Colonic mucosa (tissue), 4 donors: Measurements from ENCODE around the gene WDFY4. TPM values are rescaled to one million over a fixed set of nuclear protein-coding genes. Genes with fewer than 3 reads are reported as not detected.

Experiments
- DNase-seq: peaks from one replicate; pipeline ENCODE4 v3.0.0-alpha.2; 2020
- H3K27ac ChIP-seq: fragments of 200-600 bp; one replicate; pipeline ENCODE4 v1.8.0; 2021
- H3K27me3 ChIP-seq: fragments of 200-600 bp; one replicate; pipeline ENCODE4 v1.8.0; 2021
- H3K36me3 ChIP-seq: fragments of 200-600 bp; one replicate; pipeline ENCODE4 v1.8.0; 2021
- H3K4me1 ChIP-seq: fragments of 200-600 bp; one replicate; pipeline ENCODE4 v1.8.0; 2021; ENCODE audit warnings: mild to moderate bottlenecking
- H3K4me3 ChIP-seq: fragments of 200-600 bp; one replicate; pipeline ENCODE4 v1.8.0; 2021
- H3K9ac ChIP-seq, 2 donors: one replicate each; pipeline ENCODE4 v1.7.0; 2013; ENCODE audit warnings: control low read depth in 2 of 2, low read depth in 2 of 2, low read length in 2 of 2
- H3K9me3 ChIP-seq: fragments of 200-600 bp; one replicate; pipeline ENCODE4 v1.8.0; 2021
- CTCF ChIP-seq: fragments of 200-600 bp; IDR thresholded peaks from one replicate; pipeline ENCODE4 v1.8.0; 2022; ENCODE audit warnings: antibody characterized with exemption, mild to moderate bottlenecking
- intact Hi-C: fragments of 100-400 bp; cut with DNase I; formaldehyde crosslinking; loops from one replicate; pipeline ENCODE4 v1.14.1; 2022
- total RNA-seq, 2 donors: library from RNA; stranded (reverse); fragmentation: NEBNext Ultra II Directional in 1 of 2; extraction: Animal tissue kit (Norgen Biotek cat#: 25700) in 1 of 2; gene quantifications; one replicate each; pipeline ENCODE4 v1.2.1, GENCODE V29; 2021
- donor health status: healthy.
- donor health status: DM: no; HTN: no; CAD: no.
- donor health status: DM: no; HTN: no; CAD: no.

Gene WDFY4
- total RNA-seq, 2 donors from 2014 or later, result 1.5 to 1.6 TPM

- intact Hi-C loops, result no loop called here
- Histone ChIP-seq H3K27me3 (no peaks in the 10 kb centered on the region), H3K9me3 (no peaks in the 10 kb centered on the region), H3K4me3 (no peak overlapping the region), H3K27ac (no peak overlapping the region), H3K9ac (no peak overlapping the region), H3K36me3 (no peaks in the 10 kb centered on the region), H3K4me1 (peaks cover 5% of the 10 kb centered on the region)
- TF ChIP-seq CTCF, result no peak
- peak; percentile 38 for DNase-seq
Observed at GRCh38 chr10:48945441-48946130, 260.9 kb downstream of the WDFY4 start.

- Histone ChIP-seq H3K9me3 (no peaks in the 10 kb centered on the region), H3K4me1 (peaks cover 5% of the 10 kb centered on the region), H3K9ac (no peak overlapping the region), H3K36me3 (no peaks in the 10 kb centered on the region), H3K27me3 (no peaks in the 10 kb centered on the region), H3K4me3 (no peak overlapping the region), H3K27ac (no peak overlapping the region)
- no peak for DNase-seq
- no peak for TF ChIP-seq CTCF
- intact Hi-C loops, result no loop called here
Observed at GRCh38 chr10:48946332-48946731, 261.7 kb downstream of the WDFY4 start.

- TF ChIP-seq CTCF, result no peak
- H3K9ac ChIP-seq, result no peak overlapping the region
- no peaks in the 10 kb centered on the region for H3K27me3 ChIP-seq
- peaks cover 5% of the 10 kb centered on the region for H3K4me1 ChIP-seq
- no peak overlapping the region for H3K27ac ChIP-seq
- H3K9me3 ChIP-seq, result no peaks in the 10 kb centered on the region
- H3K36me3 ChIP-seq, result no peaks in the 10 kb centered on the region
- intact Hi-C loops, result no loop called here
- no peak overlapping the region for H3K4me3 ChIP-seq
- DNase-seq, result no peak
Observed at GRCh38 chr10:48946891-48947500, 262.3 kb downstream of the WDFY4 start.

GRCh38 chr10:48947690-48948469 is 263.2 kb downstream of the WDFY4 start:
- Histone ChIP-seq H3K9me3 (no peaks in the 10 kb centered on the region), H3K27me3 (no peaks in the 10 kb centered on the region), H3K4me3 (no peak overlapping the region), H3K27ac (no peak overlapping the region), H3K9ac (no peak overlapping the region), H3K36me3 (no peaks in the 10 kb centered on the region), H3K4me1 (peaks cover 5% of the 10 kb centered on the region)
- intact Hi-C loops, result no loop called here
- DNase-seq, result no peak
- no peak for TF ChIP-seq CTCF

GRCh38 chr10:48948470-48949037 is 263.9 kb downstream of the WDFY4 start:
- no peak overlapping the region for H3K9ac ChIP-seq
- H3K4me3 ChIP-seq, result no peak overlapping the region
- H3K36me3 ChIP-seq, result no peaks in the 10 kb centered on the region
- H3K27me3 ChIP-seq, result no peaks in the 10 kb centered on the region
- H3K27ac ChIP-seq, result no peak overlapping the region
- H3K4me1 ChIP-seq, result peaks cover 5% of the 10 kb centered on the region
- no peak for TF ChIP-seq CTCF
- DNase-seq, result no peak
- intact Hi-C loops, result no loop called here
- no peaks in the 10 kb centered on the region for H3K9me3 ChIP-seq
